ENCODE results near the gene ARHGAP26.

The ARHGAP26 gene

GRCh38 chr5:142806841-142807267 lies 36.7 kb downstream of the ARHGAP26 start:
- Histone ChIP-seq H3K27ac (ENCODE audit: low read depth, low read length, poor library complexity, severe bottlenecking) (no peak overlapping the region), H3K9me3 (ENCODE audit: low read length) (no peaks in the 10 kb centered on the region), H2AFZ (ENCODE audit: low read length) (no peak overlapping the region), H3K9ac (ENCODE audit: low read length) (no peak overlapping the region), H3K36me3 (ENCODE audit: insufficient read depth, low read length) (no peaks in the 10 kb centered on the region), H3K4me3 (ENCODE audit: low read depth, low read length, poor library complexity, severe bottlenecking) (no peak overlapping the region), H3K4me2 (ENCODE audit: low read length) (no peak overlapping the region), H3K79me2 (ENCODE audit: insufficient read depth, low read length) (no peaks in the 10 kb centered on the region), H3K4me1 (ENCODE audit: insufficient read depth, low read length, severe bottlenecking) (no peaks in the 10 kb centered on the region), H3K9me2 (ENCODE audit: low read depth, low read length) (no peaks in the 10 kb centered on the region), H4K20me1 (ENCODE audit: insufficient read depth, low read length) (no peaks in the 10 kb centered on the region), H3F3A (ENCODE audit: insufficient read depth, low read length) (no peaks in the 10 kb centered on the region), H3K27me3 (ENCODE audit: insufficient read depth, low read length) (no peaks in the 10 kb centered on the region)
- TF ChIP-seq EZH2 (IDR thresholded peaks at IDR 0.05; ENCODE audit: borderline replicate concordance, low read length) = no peak
- TF ChIP-seq, protein P1, sequence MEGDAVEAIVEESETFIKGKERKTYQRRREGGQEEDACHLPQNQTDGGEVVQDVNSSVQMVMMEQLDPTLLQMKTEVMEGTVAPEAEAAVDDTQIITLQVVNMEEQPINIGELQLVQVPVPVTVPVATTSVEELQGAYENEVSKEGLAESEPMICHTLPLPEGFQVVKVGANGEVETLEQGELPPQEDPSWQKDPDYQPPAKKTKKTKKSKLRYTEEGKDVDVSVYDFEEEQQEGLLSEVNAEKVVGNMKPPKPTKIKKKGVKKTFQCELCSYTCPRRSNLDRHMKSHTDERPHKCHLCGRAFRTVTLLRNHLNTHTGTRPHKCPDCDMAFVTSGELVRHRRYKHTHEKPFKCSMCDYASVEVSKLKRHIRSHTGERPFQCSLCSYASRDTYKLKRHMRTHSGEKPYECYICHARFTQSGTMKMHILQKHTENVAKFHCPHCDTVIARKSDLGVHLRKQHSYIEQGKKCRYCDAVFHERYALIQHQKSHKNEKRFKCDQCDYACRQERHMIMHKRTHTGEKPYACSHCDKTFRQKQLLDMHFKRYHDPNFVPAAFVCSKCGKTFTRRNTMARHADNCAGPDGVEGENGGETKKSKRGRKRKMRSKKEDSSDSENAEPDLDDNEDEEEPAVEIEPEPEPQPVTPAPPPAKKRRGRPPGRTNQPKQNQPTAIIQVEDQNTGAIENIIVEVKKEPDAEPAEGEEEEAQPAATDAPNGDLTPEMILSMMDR (IDR thresholded peaks at IDR 0.05; ENCODE audit: low read length) = no peak

DNA sequence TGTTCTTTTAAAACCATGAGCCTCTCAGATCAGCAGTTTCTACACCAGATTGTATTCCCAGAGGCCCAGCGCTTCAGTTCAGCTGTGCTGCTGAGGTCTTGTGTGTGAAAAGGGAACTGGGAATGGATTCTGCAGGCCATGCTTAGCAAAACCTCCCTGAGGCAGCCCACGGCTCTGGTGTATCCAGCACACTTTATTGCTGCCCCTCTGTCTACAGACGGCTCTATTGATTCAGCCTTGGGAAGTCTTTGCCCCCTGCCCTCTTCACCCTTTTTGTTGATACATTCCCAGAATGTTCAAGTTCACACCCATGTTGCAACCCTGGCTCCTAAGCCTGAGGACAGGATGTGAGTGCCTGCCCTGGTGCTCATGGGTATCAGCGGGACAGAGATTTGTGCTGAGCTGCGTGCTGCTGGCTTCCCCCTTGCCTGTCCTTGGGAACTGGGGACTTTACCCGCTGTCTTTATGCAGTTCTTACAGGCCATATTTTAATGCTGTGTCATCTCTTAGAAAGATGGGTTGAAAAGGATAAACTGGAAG lies 37.3 kb downstream of the ARHGAP26 start:
- Histone ChIP-seq H3K9me2 (ENCODE audit: low read depth, low read length) (no peaks in the 10 kb centered on the region), H3K79me2 (ENCODE audit: insufficient read depth, low read length) (no peaks in the 10 kb centered on the region), H3K27ac (ENCODE audit: low read depth, low read length, poor library complexity, severe bottlenecking) (no peak overlapping the region), H3K36me3 (ENCODE audit: insufficient read depth, low read length) (no peaks in the 10 kb centered on the region), H3F3A (ENCODE audit: insufficient read depth, low read length) (no peaks in the 10 kb centered on the region), H3K4me2 (ENCODE audit: low read length) (no peak overlapping the region), H2AFZ (ENCODE audit: low read length) (no peak overlapping the region), H3K27me3 (ENCODE audit: insufficient read depth, low read length) (no peaks in the 10 kb centered on the region), H3K9ac (ENCODE audit: low read length) (no peak overlapping the region), H4K20me1 (ENCODE audit: insufficient read depth, low read length) (no peaks in the 10 kb centered on the region), H3K4me1 (ENCODE audit: insufficient read depth, low read length, severe bottlenecking) (no peaks in the 10 kb centered on the region), H3K4me3 (ENCODE audit: low read depth, low read length, poor library complexity, severe bottlenecking) (no peak overlapping the region), H3K9me3 (ENCODE audit: low read length) (no peaks in the 10 kb centered on the region)
- TF ChIP-seq, protein P1 (IDR thresholded peaks at IDR 0.05; ENCODE audit: low read length) = no peak
- TF ChIP-seq EZH2 (IDR thresholded peaks at IDR 0.05; ENCODE audit: borderline replicate concordance, low read length) = no peak

DNA sequence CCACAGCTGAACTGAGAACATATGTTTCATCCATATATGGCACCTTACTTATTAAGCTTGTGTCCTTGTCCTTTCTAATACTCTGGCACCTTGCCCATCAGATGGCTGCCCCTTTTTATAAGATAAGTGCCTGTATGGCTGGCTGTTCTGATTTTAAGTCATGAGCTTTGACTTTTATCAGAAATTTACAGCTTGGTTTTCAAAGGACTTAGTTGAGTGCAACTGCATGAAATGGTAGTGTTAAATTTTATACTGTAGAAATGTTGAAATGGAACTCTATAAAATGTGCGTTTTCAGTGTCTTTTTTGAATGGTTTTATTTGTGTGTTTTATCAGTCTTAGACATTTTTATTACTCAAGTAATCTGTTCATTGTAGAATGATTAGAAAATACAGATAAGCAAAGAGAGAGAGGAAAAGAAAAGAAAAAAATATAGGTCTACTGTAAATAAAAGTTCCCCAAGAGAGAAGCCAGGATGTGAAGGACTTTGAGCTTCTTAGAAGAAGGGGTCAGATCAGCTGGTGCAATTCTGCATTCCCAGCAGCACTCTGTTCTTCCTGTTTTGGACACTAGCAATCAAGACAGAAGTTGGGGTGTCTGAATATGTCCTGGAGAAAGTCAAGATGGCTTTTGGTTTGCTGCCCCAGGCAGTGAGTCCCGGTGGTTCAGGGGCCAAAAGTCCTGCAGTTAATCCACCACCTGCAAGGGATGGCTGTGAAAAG lies 38.9 kb downstream of the ARHGAP26 start:
- H3K79me2 ChIP-seq (ENCODE audit: insufficient read depth, low read length) = no peaks in the 10 kb centered on the region
- H3K4me1 ChIP-seq (ENCODE audit: insufficient read depth, low read length, severe bottlenecking) = no peaks in the 10 kb centered on the region
- no peaks in the 10 kb centered on the region for H3K27me3 ChIP-seq (ENCODE audit: insufficient read depth, low read length)
- H3K36me3 ChIP-seq (ENCODE audit: insufficient read depth, low read length) = no peaks in the 10 kb centered on the region
- no peak for TF ChIP-seq EZH2 (IDR thresholded peaks at IDR 0.05; ENCODE audit: borderline replicate concordance, low read length)
- TF ChIP-seq, protein P1 (IDR thresholded peaks at IDR 0.05; ENCODE audit: low read length) = no peak
- no peak overlapping the region for H3K9ac ChIP-seq (ENCODE audit: low read length)
- no peaks in the 10 kb centered on the region for H3K9me3 ChIP-seq (ENCODE audit: low read length)
- H4K20me1 ChIP-seq (ENCODE audit: insufficient read depth, low read length) = no peaks in the 10 kb centered on the region
- H2AFZ ChIP-seq (ENCODE audit: low read length) = no peak overlapping the region
- no peak overlapping the region for H3K27ac ChIP-seq (ENCODE audit: low read depth, low read length, poor library complexity, severe bottlenecking)
- H3K4me3 ChIP-seq (ENCODE audit: low read depth, low read length, poor library complexity, severe bottlenecking) = no peak overlapping the region
- H3K9me2 ChIP-seq (ENCODE audit: low read depth, low read length) = no peaks in the 10 kb centered on the region
- no peaks in the 10 kb centered on the region for H3F3A ChIP-seq (ENCODE audit: insufficient read depth, low read length)
- no peak overlapping the region for H3K4me2 ChIP-seq (ENCODE audit: low read length)
